Nephron progenitor cell (in vitro differentiated cells): Measurements from ENCODE around the gene SDK1.

Experiments used
- DNase-seq: peaks from one replicate; pipeline ENCODE4 v3.0.0; 2021
- H3K27ac Mint-ChIP-seq: 2 replicates; pipeline ENCODE4 v1.8.0; 2021; ENCODE audit warnings: mild to moderate bottlenecking, moderate library complexity, mixed read lengths
- H3K27me3 Mint-ChIP-seq: 2 replicates; pipeline ENCODE4 v1.8.0; 2021; ENCODE audit warnings: mild to moderate bottlenecking, low read depth, mixed read lengths; ENCODE audit not compliant: poor library complexity
- H3K36me3 Mint-ChIP-seq: 2 replicates; pipeline ENCODE4 v1.8.0; 2021; ENCODE audit warnings: low read depth, mixed read lengths
- H3K4me1 Mint-ChIP-seq: 2 replicates; pipeline ENCODE4 v1.8.0; 2021; ENCODE audit warnings: mixed read lengths
- H3K4me3 Mint-ChIP-seq: 2 replicates; pipeline ENCODE4 v1.8.0; 2021; ENCODE audit warnings: mild to moderate bottlenecking, moderate library complexity, mixed read lengths
- H3K9me3 Mint-ChIP-seq: 2 replicates; pipeline ENCODE4 v1.8.0; 2021; ENCODE audit warnings: mild to moderate bottlenecking, moderate library complexity, mixed read lengths
- CTCF ChIP-seq: fragments of 200-600 bp; sonication (generic); IDR thresholded peaks from 2 replicates; pipeline ENCODE4 v1.5.0; 2021; ENCODE audit warnings: antibody characterized with exemption

SDK1 gene

GRCh38 chr7:3998060-3998459 is 697.0 kb downstream of the SDK1 start:
- Mint-ChIP-seq H3K4me1 (peaks cover 17% of the 10 kb centered on the region), H3K27me3 (no peaks in the 10 kb centered on the region), H3K4me3 (no peak overlapping the region), H3K36me3 (no peaks in the 10 kb centered on the region), H3K9me3 (no peaks in the 10 kb centered on the region), H3K27ac (no peak overlapping the region)
- DNase-seq, result no peak
- no peak for TF ChIP-seq CTCF

- no peak overlapping the region for H3K27ac Mint-ChIP-seq
- H3K4me3 Mint-ChIP-seq, result no peak overlapping the region
- no peaks in the 10 kb centered on the region for H3K27me3 Mint-ChIP-seq
- H3K4me1 Mint-ChIP-seq, result peaks cover 17% of the 10 kb centered on the region
- H3K9me3 Mint-ChIP-seq, result no peaks in the 10 kb centered on the region
- H3K36me3 Mint-ChIP-seq, result no peaks in the 10 kb centered on the region
- no peak for DNase-seq
- TF ChIP-seq CTCF, result no peak
These were observed 699.1 kb downstream of the SDK1 start for GRCh38 chr7:4000139-4000538.

DNA sequence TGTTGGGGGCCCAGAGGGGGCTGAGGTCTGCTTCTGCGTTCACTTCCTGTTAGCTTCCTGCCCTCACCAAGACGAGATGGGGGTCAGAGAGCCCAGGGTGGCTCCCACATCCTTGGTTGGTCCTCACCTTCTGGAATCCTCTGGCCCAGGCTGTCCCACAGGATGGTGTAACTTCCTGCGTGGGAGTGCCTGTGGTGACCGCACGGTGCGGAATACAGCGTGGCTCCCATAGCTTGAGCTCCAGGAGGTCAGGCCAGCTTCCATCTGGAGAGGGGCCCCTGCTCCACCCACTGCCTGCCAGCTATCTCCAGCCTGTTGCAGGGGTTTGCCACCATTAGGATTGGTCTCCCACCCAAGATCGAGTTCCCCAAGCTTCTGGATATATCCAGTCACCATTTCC is 699.9 kb downstream of the SDK1 start:
- Mint-ChIP-seq H3K4me1 (peaks cover 17% of the 10 kb centered on the region), H3K9me3 (no peaks in the 10 kb centered on the region), H3K27me3 (no peaks in the 10 kb centered on the region), H3K27ac (no peak overlapping the region), H3K4me3 (no peak overlapping the region), H3K36me3 (no peaks in the 10 kb centered on the region)
- no peak for DNase-seq
- no peak for TF ChIP-seq CTCF

DNA sequence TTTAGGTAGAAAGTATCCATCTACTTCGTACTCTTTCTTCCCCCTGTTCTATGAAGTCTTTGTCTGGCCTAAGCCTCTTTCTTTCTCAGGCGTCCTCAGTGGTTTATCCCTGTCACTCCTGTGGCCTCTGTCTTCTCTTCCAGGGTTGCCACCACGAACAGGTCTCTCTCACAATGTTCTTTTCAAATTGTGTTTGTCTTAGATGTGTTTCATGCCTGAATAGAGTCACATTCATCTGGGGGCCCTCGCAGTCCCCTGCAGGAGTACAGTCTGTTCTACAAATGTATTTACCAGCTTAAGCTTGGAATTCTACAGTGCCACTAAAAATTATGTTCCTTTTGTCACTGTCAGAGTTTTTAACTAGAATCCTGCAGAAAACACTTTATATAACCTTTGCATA is 700.7 kb downstream of the SDK1 start:
- H3K36me3 Mint-ChIP-seq, result no peaks in the 10 kb centered on the region
- H3K4me1 Mint-ChIP-seq, result peaks cover 24% of the 10 kb centered on the region
- no peak for DNase-seq
- no peaks in the 10 kb centered on the region for H3K9me3 Mint-ChIP-seq
- no peak overlapping the region for H3K4me3 Mint-ChIP-seq
- H3K27ac Mint-ChIP-seq, result no peak overlapping the region
- no peak for TF ChIP-seq CTCF
- no peaks in the 10 kb centered on the region for H3K27me3 Mint-ChIP-seq

DNA sequence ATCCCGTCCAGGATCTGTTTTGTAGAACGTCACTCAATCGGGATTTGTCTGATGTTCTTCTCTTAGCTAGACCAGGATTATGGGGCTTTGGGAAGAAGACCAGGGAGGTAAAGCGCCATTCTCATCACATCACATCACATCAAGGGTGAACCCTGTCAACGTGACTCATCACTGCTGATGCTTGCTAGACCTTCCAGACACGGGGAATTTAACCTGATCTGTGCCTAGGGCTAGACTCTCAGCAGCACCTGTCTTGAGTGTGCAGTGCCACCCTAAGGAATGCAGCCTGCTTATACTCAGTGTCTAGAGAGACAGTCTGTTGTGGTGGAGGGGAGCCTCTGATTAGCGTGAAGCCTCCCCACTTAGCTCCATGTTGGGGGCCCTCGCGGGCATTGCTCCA is 702.5 kb downstream of the SDK1 start:
- no peak for TF ChIP-seq CTCF
- Mint-ChIP-seq H3K4me3 (no peak overlapping the region), H3K27ac (no peak overlapping the region), H3K27me3 (no peaks in the 10 kb centered on the region), H3K4me1 (peaks cover 27% of the 10 kb centered on the region), H3K9me3 (no peaks in the 10 kb centered on the region), H3K36me3 (no peaks in the 10 kb centered on the region)
- no peak for DNase-seq

GRCh38 chr7:4006687-4007086 is 705.6 kb downstream of the SDK1 start:
- TF ChIP-seq CTCF, result no peak
- DNase-seq, result peak; percentile 25
- Mint-ChIP-seq H3K4me1 (peaks cover 29% of the 10 kb centered on the region), H3K36me3 (no peaks in the 10 kb centered on the region), H3K27ac (peak overlapping the region; percentile 40), H3K27me3 (peaks cover 3% of the 10 kb centered on the region), H3K9me3 (no peaks in the 10 kb centered on the region), H3K4me3 (no peak overlapping the region)
